Esophagus muscularis mucosa (tissue), 4 donors: ENCODE results near the gene GHR.

Source experiments
- EP300 ChIP-seq: sonication (generic); formaldehyde crosslinking; IDR thresholded peaks from one replicate; pipeline ENCODE4 v1.6.1; 2017; ENCODE audit warnings: antibody characterized with exemption
- POLR2A ChIP-seq: fragments of 450-650 bp; IDR thresholded peaks from one replicate; pipeline ENCODE4 v1.6.1; 2017; ENCODE audit warnings: antibody characterized with exemption, moderate library complexity, mild to moderate bottlenecking, low read depth
- POLR2AphosphoS5 ChIP-seq, 2 donors: sonication (generic); formaldehyde crosslinking; IDR thresholded peaks; one replicate each; pipeline ENCODE4 v1.6.1; 2017; ENCODE audit warnings: antibody characterized with exemption in 2 of 2
- TF ChIP-seq, protein P1 (sequence below), 3 experiments: fragments of 200-600 bp in 2 of 3; fragments of 450-650 bp in 1 of 3; sonication (generic) in 2 of 3; IDR thresholded peaks; one replicate each; pipeline ENCODE4 v1.5.1; 2017 to 2019; ENCODE audit warnings: antibody characterized with exemption in 3 of 3, mild to moderate bottlenecking in 2 of 3, moderate library complexity in 1 of 3

DNA sequence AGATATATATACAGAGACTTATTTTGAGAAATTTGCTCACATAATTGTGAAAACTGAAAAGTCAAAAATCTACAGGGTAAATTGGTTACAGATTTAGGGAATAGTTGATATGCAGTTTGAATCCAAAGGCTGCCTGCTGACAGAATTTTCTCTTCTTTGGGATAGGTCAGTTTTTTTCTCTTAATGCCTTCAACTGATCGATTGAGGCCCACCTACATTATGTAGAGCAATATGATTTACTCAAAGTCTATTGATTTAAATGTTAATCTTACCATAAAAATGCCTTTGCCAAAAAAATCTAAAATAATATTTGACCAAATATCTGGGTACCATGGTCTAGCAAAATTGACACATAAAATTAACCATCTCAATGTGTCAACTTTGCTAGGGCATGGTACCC, 3.9 kb upstream of the GHR start:
- TF ChIP-seq EP300 (no peak), POLR2A (no peak), POLR2AphosphoS5 (IDR thresholded peaks at IDR 0.05) (no peak)
- TF ChIP-seq, protein P1, sequence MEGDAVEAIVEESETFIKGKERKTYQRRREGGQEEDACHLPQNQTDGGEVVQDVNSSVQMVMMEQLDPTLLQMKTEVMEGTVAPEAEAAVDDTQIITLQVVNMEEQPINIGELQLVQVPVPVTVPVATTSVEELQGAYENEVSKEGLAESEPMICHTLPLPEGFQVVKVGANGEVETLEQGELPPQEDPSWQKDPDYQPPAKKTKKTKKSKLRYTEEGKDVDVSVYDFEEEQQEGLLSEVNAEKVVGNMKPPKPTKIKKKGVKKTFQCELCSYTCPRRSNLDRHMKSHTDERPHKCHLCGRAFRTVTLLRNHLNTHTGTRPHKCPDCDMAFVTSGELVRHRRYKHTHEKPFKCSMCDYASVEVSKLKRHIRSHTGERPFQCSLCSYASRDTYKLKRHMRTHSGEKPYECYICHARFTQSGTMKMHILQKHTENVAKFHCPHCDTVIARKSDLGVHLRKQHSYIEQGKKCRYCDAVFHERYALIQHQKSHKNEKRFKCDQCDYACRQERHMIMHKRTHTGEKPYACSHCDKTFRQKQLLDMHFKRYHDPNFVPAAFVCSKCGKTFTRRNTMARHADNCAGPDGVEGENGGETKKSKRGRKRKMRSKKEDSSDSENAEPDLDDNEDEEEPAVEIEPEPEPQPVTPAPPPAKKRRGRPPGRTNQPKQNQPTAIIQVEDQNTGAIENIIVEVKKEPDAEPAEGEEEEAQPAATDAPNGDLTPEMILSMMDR (IDR thresholded peaks at IDR 0.05) = no peak
